TTC549 (cell line): ENCODE measurements around the gene GPR153.

Experiments
- FAIRE-seq: peaks from 2 replicates; lab custom pipeline; 2012; peaks lifted over from hg19 to GRCh38; lab: Jason Lieb, UNC

Gene GPR153

GRCh38 chr1:6286266-6286665 is 25.4 kb upstream of the GPR153 start:
- FAIRE-seq = no peak

- no peak for FAIRE-seq
Measured at GRCh38 chr1:6285336-6285735, 24.4 kb upstream of the GPR153 start.

GRCh38 chr1:6282577-6283270 is 21.8 kb upstream of the GPR153 start:
- no peak for FAIRE-seq

GRCh38 chr1:6281511-6282402 is 20.9 kb upstream of the GPR153 start:
- FAIRE-seq = no peak

GRCh38 chr1:6280761-6281451 is 20.0 kb upstream of the GPR153 start:
- no peak for FAIRE-seq

- FAIRE-seq = no peak
Measured at GRCh38 chr1:6279613-6280383, 18.9 kb upstream of the GPR153 start.

- no peak for FAIRE-seq
Measured at GRCh38 chr1:6279066-6279465, 18.2 kb upstream of the GPR153 start.

GRCh38 chr1:6278263-6278662 is 17.4 kb upstream of the GPR153 start:
- no peak for FAIRE-seq

- no peak for FAIRE-seq
Measured at GRCh38 chr1:6276811-6277555, 16.1 kb upstream of the GPR153 start.

- FAIRE-seq = no peak
Measured at GRCh38 chr1:6275826-6276782, 15.2 kb upstream of the GPR153 start.

- FAIRE-seq = no peak
Measured at GRCh38 chr1:6274622-6275139, 13.8 kb upstream of the GPR153 start.

- FAIRE-seq = no peak
Measured at GRCh38 chr1:6274102-6274501, 13.2 kb upstream of the GPR153 start.

- no peak for FAIRE-seq
Measured at GRCh38 chr1:6273380-6273891, 12.5 kb upstream of the GPR153 start.

GRCh38 chr1:6272868-6273267 is 12.0 kb upstream of the GPR153 start:
- FAIRE-seq = no peak

- no peak for FAIRE-seq
Measured at GRCh38 chr1:6272452-6272851, 11.6 kb upstream of the GPR153 start.

- no peak for FAIRE-seq
Measured at GRCh38 chr1:6271554-6271953, 10.7 kb upstream of the GPR153 start.

GRCh38 chr1:6271006-6271405 is 10.1 kb upstream of the GPR153 start:
- FAIRE-seq = no peak

- FAIRE-seq = no peak
Measured at GRCh38 chr1:6270401-6270800, 9.5 kb upstream of the GPR153 start.

GRCh38 chr1:6269720-6270400 is 9.0 kb upstream of the GPR153 start:
- FAIRE-seq = no peak
